ENCODE data around the gene RBM17. TPM values are rescaled to one million over a fixed set of nuclear protein-coding genes. Genes with fewer than 3 reads are reported as not detected.

Gene RBM17
- total RNA-seq, 1 donor from 2014 or later: 90.8 TPM

- Histone ChIP-seq H3K27ac (no peak overlapping the region), H3K27me3 (ENCODE audit: low read depth) (no peaks in the 10 kb centered on the region), H3K36me3 (no peaks in the 10 kb centered on the region), H3K4me1 (peaks cover 46% of the 10 kb centered on the region), H3K9me3 (no peaks in the 10 kb centered on the region), H3K4me3 (no peak overlapping the region)
- DNase-seq: peak; percentile 56
- TF ChIP-seq CTCF (IDR thresholded peaks at IDR 0.05): no peak
- intact Hi-C loops (cut with DNase I): no loop called here
- ATAC-seq: no peak
These were observed 59.4 kb downstream of the RBM17 start for GRCh38 chr10:6148251-6148701.

- no peak for DNase-seq
- H3K4me3 ChIP-seq: no peak overlapping the region
- ATAC-seq: no peak
- intact Hi-C loops (cut with DNase I): no loop called here
- no peaks in the 10 kb centered on the region for H3K9me3 ChIP-seq
- H3K4me1 ChIP-seq: peaks cover 44% of the 10 kb centered on the region
- H3K27me3 ChIP-seq (ENCODE audit: low read depth): no peaks in the 10 kb centered on the region
- no peak overlapping the region for H3K27ac ChIP-seq
- H3K36me3 ChIP-seq: no peaks in the 10 kb centered on the region
- TF ChIP-seq CTCF (IDR thresholded peaks at IDR 0.05): no peak
These were observed 60.1 kb downstream of the RBM17 start for GRCh38 chr10:6148908-6149307.

GRCh38 chr10:6151087-6151977 lies 62.5 kb downstream of the RBM17 start:
- peak; percentile 69 for TF ChIP-seq CTCF (IDR thresholded peaks at IDR 0.05)
- intact Hi-C loops (cut with DNase I): no loop called here
- peak overlapping the region; percentile 69 for H3K27ac ChIP-seq
- H3K4me1 ChIP-seq: peaks cover 31% of the 10 kb centered on the region
- DNase-seq: peak; percentile 78
- H3K9me3 ChIP-seq: no peaks in the 10 kb centered on the region
- H3K36me3 ChIP-seq: no peaks in the 10 kb centered on the region
- peak overlapping the region; percentile 37 for H3K4me3 ChIP-seq
- H3K27me3 ChIP-seq (ENCODE audit: low read depth): no peaks in the 10 kb centered on the region
- ATAC-seq: peak; percentile 87 to 88

- no peak overlapping the region for H3K4me3 ChIP-seq
- no peaks in the 10 kb centered on the region for H3K36me3 ChIP-seq
- H3K27me3 ChIP-seq (ENCODE audit: low read depth): no peaks in the 10 kb centered on the region
- no peak for TF ChIP-seq CTCF (IDR thresholded peaks at IDR 0.05)
- ATAC-seq (peak in 1 of 2 donors; percentile 8), DNase-seq (peak; percentile 73)
- H3K9me3 ChIP-seq: no peaks in the 10 kb centered on the region
- H3K4me1 ChIP-seq: peaks cover 19% of the 10 kb centered on the region
- intact Hi-C loops (cut with DNase I): no loop called here
- no peak overlapping the region for H3K27ac ChIP-seq
These were observed 65.0 kb downstream of the RBM17 start for GRCh38 chr10:6153845-6154244.

GRCh38 chr10:6154566-6154965 lies 65.7 kb downstream of the RBM17 start:
- H3K4me3 ChIP-seq: no peak overlapping the region
- TF ChIP-seq CTCF (IDR thresholded peaks at IDR 0.05): no peak
- no peaks in the 10 kb centered on the region for H3K27me3 ChIP-seq (ENCODE audit: low read depth)
- peaks cover 19% of the 10 kb centered on the region for H3K4me1 ChIP-seq
- no peaks in the 10 kb centered on the region for H3K36me3 ChIP-seq
- DNase-seq (no peak), ATAC-seq (no peak)
- H3K9me3 ChIP-seq: no peaks in the 10 kb centered on the region
- H3K27ac ChIP-seq: no peak overlapping the region
- intact Hi-C loops (cut with DNase I): no loop called here
